Effector memory CD4-positive, alpha-beta T cell (primary cell): Measurements from ENCODE around the gene ZSCAN31.
A peak's percentile ranks its signal among the peaks of the same experiment; 100 is the strongest.
"Not testable (repeated sequence)": the region's sequence is repeated elsewhere in the genome, so short reads cannot be mapped to it uniquely, and the experiment has no call there.

Source experiments
- DNase-seq, 3 donors: peaks; one replicate each; pipeline ENCODE4 v3.0.0-alpha.2; 2020
- H3K27ac ChIP-seq: 2 replicates; pipeline ENCODE4 v1.7.0; 2013; ENCODE audit warnings: mild to moderate bottlenecking, low read length, moderate library complexity; ENCODE audit not compliant: insufficient read depth, poor library complexity, severe bottlenecking
- H3K27me3 ChIP-seq: replicated peaks from 2 replicates; pipeline ENCODE4 v1.7.0; 2013; ENCODE audit warnings: mild to moderate bottlenecking, low read length; ENCODE audit not compliant: insufficient read depth, control insufficient read depth, poor library complexity, severe bottlenecking
- H3K36me3 ChIP-seq: 2 replicates; pipeline ENCODE4 v1.7.0; 2013; ENCODE audit warnings: mild to moderate bottlenecking, low read length, moderate library complexity; ENCODE audit not compliant: control insufficient read depth, insufficient read depth
- H3K4me1 ChIP-seq: 2 replicates; pipeline ENCODE4 v1.7.0; 2013; ENCODE audit warnings: low read length, mild to moderate bottlenecking; ENCODE audit not compliant: control insufficient read depth, insufficient read depth, poor library complexity, severe bottlenecking
- H3K4me3 ChIP-seq: 2 replicates; pipeline ENCODE4 v1.7.0; 2013; ENCODE audit warnings: low read length, low read depth, mild to moderate bottlenecking; ENCODE audit not compliant: insufficient read depth, poor library complexity, severe bottlenecking
- H3K9me3 ChIP-seq: 2 replicates; pipeline ENCODE4 v1.7.0; 2013; ENCODE audit warnings: mild to moderate bottlenecking, low read length, moderate library complexity; ENCODE audit not compliant: control insufficient read depth

Gene ZSCAN31

GRCh38 chr6:28370440-28370839 lies 34.5 kb upstream of the ZSCAN31 start:
- no peaks in the 10 kb centered on the region for H3K9me3 ChIP-seq
- no peak overlapping the region for H3K27ac ChIP-seq
- no peak overlapping the region for H3K4me3 ChIP-seq
- no peaks in the 10 kb centered on the region for H3K27me3 ChIP-seq
- H3K36me3 ChIP-seq = peaks cover 4% of the 10 kb centered on the region
- no peak for DNase-seq
- H3K4me1 ChIP-seq = no peaks in the 10 kb centered on the region

GRCh38 chr6:28369463-28369862 lies 33.5 kb upstream of the ZSCAN31 start:
- Histone ChIP-seq H3K9me3 (no peaks in the 10 kb centered on the region), H3K36me3 (peaks cover 8% of the 10 kb centered on the region), H3K27me3 (no peaks in the 10 kb centered on the region), H3K27ac (no peak overlapping the region), H3K4me3 (no peak overlapping the region), H3K4me1 (no peaks in the 10 kb centered on the region)
- no peak for DNase-seq

- Histone ChIP-seq H3K9me3 (no peaks in the 10 kb centered on the region), H3K36me3 (peaks cover 12% of the 10 kb centered on the region), H3K4me3 (no peak overlapping the region), H3K27ac (no peak overlapping the region), H3K4me1 (no peaks in the 10 kb centered on the region), H3K27me3 (no peaks in the 10 kb centered on the region)
- DNase-seq = no peak
These were observed 32.6 kb upstream of the ZSCAN31 start for GRCh38 chr6:28368522-28368921.

- not testable (repeated sequence) for H3K4me1 ChIP-seq, DNase-seq, H3K27me3 ChIP-seq, H3K9me3 ChIP-seq, H3K4me3 ChIP-seq, H3K27ac ChIP-seq
- H3K36me3 ChIP-seq = peaks cover 14% of the 10 kb centered on the region
These were observed 29.6 kb upstream of the ZSCAN31 start for GRCh38 chr6:28365590-28365989.

GRCh38 chr6:28360961-28361360 lies 25.0 kb upstream of the ZSCAN31 start:
- DNase-seq = no peak
- no peaks in the 10 kb centered on the region for H3K27me3 ChIP-seq
- peaks cover 14% of the 10 kb centered on the region for H3K36me3 ChIP-seq
- no peaks in the 10 kb centered on the region for H3K9me3 ChIP-seq
- no peak overlapping the region for H3K27ac ChIP-seq
- H3K4me3 ChIP-seq = no peak overlapping the region
- no peaks in the 10 kb centered on the region for H3K4me1 ChIP-seq

- not testable (repeated sequence) for H3K4me1 ChIP-seq, H3K27me3 ChIP-seq, H3K9me3 ChIP-seq
These were observed 23.6 kb upstream of the ZSCAN31 start for GRCh38 chr6:28359562-28359961.

GRCh38 chr6:28357036-28357435 lies 21.1 kb upstream of the ZSCAN31 start:
- no peak overlapping the region for H3K27ac ChIP-seq
- DNase-seq = no peak
- no peaks in the 10 kb centered on the region for H3K4me1 ChIP-seq
- H3K27me3 ChIP-seq = no peaks in the 10 kb centered on the region
- H3K36me3 ChIP-seq = no peaks in the 10 kb centered on the region
- no peak overlapping the region for H3K4me3 ChIP-seq
- no peaks in the 10 kb centered on the region for H3K9me3 ChIP-seq

More at GRCh38 chr6:28359562-28359961, 23.6 kb upstream of the ZSCAN31 start:
- not testable (repeated sequence) for H3K36me3 ChIP-seq, H3K27ac ChIP-seq, H3K4me3 ChIP-seq, DNase-seq

- H3K4me1 ChIP-seq = no peaks in the 10 kb centered on the region
- H3K27ac ChIP-seq = no peak overlapping the region
- H3K27me3 ChIP-seq = no peaks in the 10 kb centered on the region
- no peaks in the 10 kb centered on the region for H3K36me3 ChIP-seq
- H3K9me3 ChIP-seq = no peaks in the 10 kb centered on the region
- DNase-seq = no peak
- H3K4me3 ChIP-seq = no peak overlapping the region
These were observed 20.7 kb upstream of the ZSCAN31 start for GRCh38 chr6:28356666-28357020.

- Histone ChIP-seq H3K9me3 (no peaks in the 10 kb centered on the region), H3K4me3 (peak overlapping the region; percentile 59), H3K36me3 (no peaks in the 10 kb centered on the region), H3K4me1 (no peaks in the 10 kb centered on the region), H3K27ac (no peak overlapping the region), H3K27me3 (no peaks in the 10 kb centered on the region)
- DNase-seq = peak; percentile 17 to 41 (median 25)
These were observed 20.1 kb upstream of the ZSCAN31 start for GRCh38 chr6:28355743-28356665.

- no peaks in the 10 kb centered on the region for H3K27me3 ChIP-seq
- H3K9me3 ChIP-seq = no peaks in the 10 kb centered on the region
- DNase-seq = no peak
- no peak overlapping the region for H3K4me3 ChIP-seq
- H3K4me1 ChIP-seq = peaks cover 3% of the 10 kb centered on the region
- H3K27ac ChIP-seq = no peak overlapping the region
- H3K36me3 ChIP-seq = no peaks in the 10 kb centered on the region
These were observed 19.0 kb upstream of the ZSCAN31 start for GRCh38 chr6:28354688-28355554.
